ENCODE measurements around the gene TNS3.
"Not testable (repeated sequence)": the region's sequence is repeated elsewhere in the genome, so short reads cannot be mapped to it uniquely, and the experiment has no call there.

TNS3 gene

GRCh38 chr7:47561715-47562446 is 20.0 kb downstream of the TNS3 start:
- no peak for DNase-seq (ENCODE audit: low spot score)

- DNase-seq (ENCODE audit: low spot score): no peak
These were observed 22.3 kb downstream of the TNS3 start for GRCh38 chr7:47559306-47560220.

GRCh38 chr7:47557694-47558670 is 23.9 kb downstream of the TNS3 start:
- no peak for DNase-seq (ENCODE audit: low spot score)

- DNase-seq (ENCODE audit: low spot score): no peak
These were observed 24.6 kb downstream of the TNS3 start for GRCh38 chr7:47557317-47557693.

- no peak for DNase-seq (ENCODE audit: low spot score)
These were observed 25.3 kb downstream of the TNS3 start for GRCh38 chr7:47556511-47557180.

- no peak for DNase-seq (ENCODE audit: low spot score)
These were observed 28.6 kb downstream of the TNS3 start for GRCh38 chr7:47553309-47553708.

- no peak for DNase-seq (ENCODE audit: low spot score)
These were observed 29.3 kb downstream of the TNS3 start for GRCh38 chr7:47552621-47553020.

- no peak for DNase-seq (ENCODE audit: low spot score)
These were observed 30.1 kb downstream of the TNS3 start for GRCh38 chr7:47551668-47552440.

- no peak for DNase-seq (ENCODE audit: low spot score)
These were observed 31.0 kb downstream of the TNS3 start for GRCh38 chr7:47550788-47551470.

GRCh38 chr7:47549916-47550315 is 32.0 kb downstream of the TNS3 start:
- DNase-seq (ENCODE audit: low spot score): no peak

GRCh38 chr7:47549397-47549796 is 32.5 kb downstream of the TNS3 start:
- no peak for DNase-seq (ENCODE audit: low spot score)

GRCh38 chr7:47548546-47548945 is 33.4 kb downstream of the TNS3 start:
- DNase-seq (ENCODE audit: low spot score): no peak

- DNase-seq (ENCODE audit: low spot score): no peak
These were observed 35.0 kb downstream of the TNS3 start for GRCh38 chr7:47546733-47547494.

- DNase-seq (ENCODE audit: low spot score): no peak
These were observed 35.7 kb downstream of the TNS3 start for GRCh38 chr7:47546171-47546570.

- DNase-seq (ENCODE audit: low spot score): no peak
These were observed 37.5 kb downstream of the TNS3 start for GRCh38 chr7:47544416-47544815.

- DNase-seq (ENCODE audit: low spot score): no peak
These were observed 38.2 kb downstream of the TNS3 start for GRCh38 chr7:47543714-47544113.

GRCh38 chr7:47543056-47543455 is 38.9 kb downstream of the TNS3 start:
- no peak for DNase-seq (ENCODE audit: low spot score)

- no peak for DNase-seq (ENCODE audit: low spot score)
These were observed 39.9 kb downstream of the TNS3 start for GRCh38 chr7:47542051-47542450.

- DNase-seq (ENCODE audit: low spot score): not testable (repeated sequence)
These were observed 40.4 kb downstream of the TNS3 start for GRCh38 chr7:47541485-47541884.
